AG08396 (cell line): ENCODE data around the gene UCN2.
"Not testable (repeated sequence)": the region's sequence is repeated elsewhere in the genome, so short reads cannot be mapped to it uniquely, and the experiment has no call there.

ENCODE experiments used
- DNase-seq: peaks from one replicate; pipeline ENCODE4 v3.0.0; 2012; ENCODE audit warnings: low spot score, mixed read lengths

Gene UCN2

DNA sequence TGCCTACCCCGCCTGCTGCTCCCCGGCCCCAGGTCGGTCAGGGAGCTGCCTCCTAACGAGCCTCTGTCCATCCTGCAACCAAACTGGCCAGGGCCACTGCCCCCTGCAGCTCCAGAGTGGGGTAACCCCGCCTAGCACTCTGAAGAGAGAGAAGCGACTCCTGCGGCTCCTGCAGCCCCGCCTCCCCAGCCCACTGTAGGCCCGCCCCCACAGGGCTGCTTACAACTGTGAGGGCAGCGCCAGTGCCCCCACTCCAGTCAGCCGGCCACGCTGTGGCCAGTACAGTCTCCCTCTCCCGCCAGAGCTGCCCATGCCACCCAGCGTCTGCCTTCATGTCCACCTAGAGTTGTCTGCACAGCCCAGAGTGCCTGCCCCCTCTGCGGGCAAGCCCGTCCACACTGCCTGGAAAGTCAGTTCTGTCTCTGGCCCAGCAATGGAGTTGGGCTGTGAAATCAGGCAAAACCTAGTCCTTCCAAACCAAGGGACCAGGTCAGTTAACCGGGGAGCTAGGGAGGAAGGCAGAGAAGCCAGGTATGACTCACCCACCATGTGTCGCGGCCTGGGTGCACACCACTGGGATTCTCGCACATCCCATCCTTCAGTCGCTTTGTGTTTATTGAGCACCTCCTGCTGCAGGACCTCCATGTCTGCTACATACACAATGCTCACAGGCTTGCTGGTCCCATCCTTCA lies 2.4 kb downstream of the UCN2 start:
- DNase-seq: peak; percentile 82

DNA sequence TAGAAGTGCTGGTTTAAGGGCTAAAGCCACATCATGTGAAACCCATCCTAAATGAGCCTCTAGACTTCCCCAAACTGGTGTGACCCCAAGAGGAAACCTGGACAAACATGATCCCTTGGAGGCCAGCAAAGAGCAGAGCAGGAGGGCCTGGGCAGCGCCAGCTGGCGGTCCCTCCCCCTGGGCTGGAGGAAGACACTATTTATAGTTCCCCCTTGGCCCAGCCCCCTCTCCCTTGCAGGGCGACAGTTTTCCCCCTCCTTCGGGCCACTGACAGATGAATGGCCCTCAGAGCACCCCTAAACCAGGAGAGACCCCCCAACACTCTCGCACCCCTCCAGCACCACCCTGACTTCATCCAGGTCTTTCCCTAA lies 2.9 kb downstream of the UCN2 start:
- DNase-seq: no peak

DNA sequence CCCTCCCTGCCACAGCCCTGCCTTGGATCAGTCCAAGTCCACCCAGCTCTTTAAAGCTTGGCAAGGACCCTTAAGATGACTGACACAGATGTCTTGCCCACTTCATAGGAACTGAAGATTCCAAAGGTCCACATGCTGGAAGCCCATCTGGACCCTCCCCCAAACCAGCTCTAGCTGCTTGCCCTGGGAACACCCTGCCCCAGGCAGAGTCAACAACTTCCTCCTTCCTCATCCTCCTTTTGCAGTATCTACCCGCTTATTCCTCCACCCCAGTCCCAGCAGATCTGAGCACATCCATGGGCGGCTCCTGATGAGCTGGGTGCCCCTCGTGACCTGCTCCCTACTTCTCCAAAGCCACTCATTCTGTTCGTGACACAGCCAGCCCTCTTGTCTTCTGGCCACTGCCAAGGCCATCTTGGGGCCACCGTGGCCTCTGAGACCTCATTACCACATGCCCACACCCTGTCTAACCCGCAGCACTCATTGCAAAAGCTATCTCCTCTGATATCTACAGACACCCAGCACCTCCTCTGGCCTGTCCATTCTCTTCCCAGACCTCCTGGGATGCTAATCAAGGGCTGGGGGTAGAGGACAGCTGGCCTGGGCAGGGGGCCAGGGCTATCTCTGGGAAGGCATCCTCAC lies 5.0 kb downstream of the UCN2 start:
- DNase-seq: no peak

DNA sequence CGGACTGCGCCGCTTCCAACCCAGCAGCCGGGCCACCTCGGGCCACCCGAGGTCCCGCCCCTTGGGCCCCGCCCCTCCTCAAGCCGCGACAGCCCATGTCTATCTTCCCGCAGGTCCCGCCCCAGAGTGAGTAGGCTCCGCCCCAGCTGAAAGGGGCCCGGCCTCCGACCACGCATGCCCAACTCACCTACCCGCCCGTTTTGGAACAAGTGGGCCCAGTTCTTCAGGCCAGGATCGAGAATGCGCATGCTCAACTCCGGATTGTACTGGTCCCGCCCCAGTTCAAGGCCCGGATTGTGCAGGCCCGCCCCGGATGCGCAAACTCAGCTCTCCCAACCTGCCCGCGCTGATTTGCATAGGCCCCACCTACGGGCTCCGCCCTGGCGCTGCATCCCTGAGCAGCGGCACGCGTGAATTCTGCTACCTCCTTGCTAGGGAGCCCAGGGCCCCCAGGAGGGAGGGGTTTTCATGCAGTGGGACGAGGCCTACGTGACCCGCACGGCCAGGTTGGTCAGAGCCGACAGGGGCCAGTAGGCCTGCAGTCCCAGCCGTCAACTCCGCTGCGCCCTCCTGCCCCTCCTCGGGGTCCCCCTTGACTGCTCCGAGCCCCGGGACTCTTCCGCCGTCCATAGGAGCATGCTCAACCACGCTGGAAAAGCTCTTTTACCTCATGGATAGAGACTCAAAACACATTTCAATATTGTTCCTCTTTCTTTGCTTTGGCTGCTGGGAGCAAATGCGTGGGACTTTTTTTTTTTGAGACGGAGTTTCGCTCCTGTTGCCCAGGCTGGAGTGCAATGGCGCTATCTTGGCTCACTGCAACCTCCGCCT lies 6.6 kb downstream of the UCN2 start, which contains the start of gene PFKFB4:
Gene PFKFB4 (minus strand): TSS at position 8 of the 831 bp plus-strand sequence. CDS start 26 bp downstream, outside the sequence.
- peak; percentile 99 for DNase-seq

DNA sequence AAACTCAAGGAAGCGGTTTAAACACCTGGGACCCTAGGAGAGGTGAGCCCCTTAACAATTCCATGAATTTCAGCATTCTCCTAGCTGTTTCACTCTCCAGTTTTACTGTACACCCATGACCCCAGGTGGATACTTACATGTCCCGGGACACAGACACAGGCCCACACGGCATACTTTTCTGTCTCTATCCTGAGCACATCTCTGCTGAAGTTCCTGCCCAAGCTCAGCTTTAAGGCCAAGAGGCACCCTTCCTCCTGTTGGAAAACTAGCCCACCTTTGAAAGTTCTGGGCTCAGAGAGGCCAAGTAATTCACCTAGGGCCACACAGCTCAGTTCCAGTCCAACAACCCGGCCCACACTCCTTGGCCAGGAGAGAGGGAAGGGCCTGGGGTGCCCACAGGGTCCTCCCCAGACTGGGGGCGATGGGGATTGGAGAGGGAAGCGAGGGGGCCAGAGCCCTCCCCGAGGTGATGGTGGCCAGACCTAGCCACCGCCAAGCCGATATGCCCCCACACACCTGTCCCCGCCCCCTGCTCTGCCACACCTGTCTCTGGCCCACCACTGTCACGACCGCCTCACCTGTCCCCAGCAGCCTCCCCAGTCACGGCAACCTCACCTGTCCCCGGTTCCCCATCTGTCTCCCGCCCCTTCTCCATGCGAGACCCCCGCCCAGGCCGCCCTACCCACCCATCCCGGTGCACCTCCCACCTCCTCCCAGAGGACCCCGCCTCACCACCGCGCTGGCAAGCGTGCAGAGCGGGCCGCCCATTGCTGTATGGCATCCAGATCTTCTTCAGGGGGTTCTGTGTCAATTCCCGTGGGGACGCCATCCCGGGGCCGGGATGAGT lies 7.4 kb downstream of the UCN2 start:
- DNase-seq: no peak

DNA sequence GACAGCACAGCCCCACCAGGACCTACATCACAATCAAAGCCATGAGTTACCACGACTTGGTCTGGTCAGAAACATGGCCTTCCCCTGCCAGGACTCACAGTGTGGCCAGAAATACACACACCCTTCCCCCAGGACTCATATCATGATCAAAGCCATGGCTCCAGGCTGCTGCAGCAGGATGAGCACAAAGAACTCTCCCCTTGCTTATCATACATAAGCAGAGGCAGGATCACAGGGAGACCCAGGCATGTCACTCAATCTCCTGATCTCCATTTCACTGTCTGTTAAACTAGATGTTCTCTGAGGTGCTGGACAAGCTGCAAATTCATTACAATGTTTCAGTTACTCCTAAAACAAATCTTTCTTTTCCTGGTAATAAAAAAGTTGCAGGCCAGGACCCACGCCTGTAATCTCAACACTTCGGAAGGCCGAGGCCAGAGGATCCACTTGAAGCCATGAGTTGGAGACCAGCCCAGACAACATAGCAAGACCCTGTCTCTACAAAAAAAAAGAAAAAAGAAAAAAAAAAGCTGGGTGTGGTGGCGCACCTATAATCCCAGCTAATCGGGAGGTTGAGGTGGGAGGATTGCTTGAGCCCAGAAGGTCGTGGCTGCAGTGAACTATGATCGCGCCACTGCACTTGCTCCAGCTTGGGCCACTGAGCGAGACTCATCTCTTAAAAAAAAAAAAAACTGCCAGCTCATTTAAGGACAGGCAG lies 8.2 kb downstream of the UCN2 start:
- no peak for DNase-seq

DNA sequence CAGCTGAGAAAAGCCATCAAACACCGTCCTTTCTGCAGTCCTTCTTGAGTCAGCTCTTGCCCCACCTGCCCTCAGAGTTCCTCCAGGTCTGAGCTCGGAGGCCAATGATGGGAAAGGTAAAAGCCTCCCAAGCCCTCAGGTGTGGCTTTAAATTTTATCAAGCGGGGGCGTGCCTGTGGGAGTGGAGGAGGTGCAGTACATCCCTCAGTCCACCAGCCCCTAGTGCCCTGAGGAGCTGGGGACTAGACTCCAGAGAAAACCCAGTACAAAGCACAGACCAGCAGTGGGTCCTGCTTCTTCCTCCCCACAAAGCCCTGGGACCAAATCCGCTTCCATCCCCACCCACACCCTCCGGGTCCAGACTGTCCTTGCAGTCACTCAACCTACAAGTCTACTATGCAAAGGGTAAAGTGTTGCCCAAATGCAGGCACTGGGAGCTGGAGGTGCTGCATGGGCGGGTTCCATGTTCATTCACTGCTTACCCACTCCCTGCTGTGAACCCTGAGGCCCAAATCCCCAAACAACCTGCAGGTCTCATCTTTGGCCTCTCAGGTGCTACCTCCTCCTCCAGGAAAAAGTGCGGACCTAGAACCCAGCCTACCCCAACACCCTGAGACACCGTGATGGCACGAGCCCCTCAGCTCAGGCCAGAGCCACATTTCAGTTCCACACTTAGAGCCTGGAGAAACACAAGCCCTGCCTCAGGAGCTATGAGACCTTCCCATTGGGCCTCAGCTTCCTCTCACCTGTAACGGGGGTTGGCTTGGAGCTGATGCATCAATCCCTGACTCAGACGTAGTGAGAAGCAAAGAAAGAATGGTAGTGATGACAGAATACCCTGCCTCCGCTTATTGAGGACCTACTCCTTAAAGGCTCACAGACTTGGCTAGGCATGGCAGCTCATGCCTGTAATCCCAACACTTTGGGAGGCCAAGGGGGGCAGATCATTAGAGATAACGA lies 9.4 kb downstream of the UCN2 start:
- no peak for DNase-seq

DNA sequence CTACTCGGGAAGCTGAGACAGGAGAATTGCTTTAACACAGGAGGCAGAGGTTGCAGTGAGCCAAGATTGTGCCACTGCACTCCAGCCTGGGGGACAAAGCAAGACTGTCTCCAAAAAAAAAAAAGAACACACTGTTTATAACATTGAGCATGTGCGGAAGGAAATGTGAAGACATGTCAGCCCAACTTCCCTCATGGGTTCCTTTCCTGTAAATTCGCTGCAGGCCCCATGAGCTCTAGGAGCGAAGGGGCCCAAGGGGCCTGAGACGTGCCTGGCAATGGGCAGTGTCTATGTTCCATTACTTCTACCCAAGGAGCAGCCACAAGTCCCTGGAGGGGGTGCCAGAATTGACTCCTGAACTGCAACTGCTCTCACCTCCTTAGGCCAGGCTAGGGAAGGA lies 10.2 kb downstream of the UCN2 start:
- no peak for DNase-seq

DNA sequence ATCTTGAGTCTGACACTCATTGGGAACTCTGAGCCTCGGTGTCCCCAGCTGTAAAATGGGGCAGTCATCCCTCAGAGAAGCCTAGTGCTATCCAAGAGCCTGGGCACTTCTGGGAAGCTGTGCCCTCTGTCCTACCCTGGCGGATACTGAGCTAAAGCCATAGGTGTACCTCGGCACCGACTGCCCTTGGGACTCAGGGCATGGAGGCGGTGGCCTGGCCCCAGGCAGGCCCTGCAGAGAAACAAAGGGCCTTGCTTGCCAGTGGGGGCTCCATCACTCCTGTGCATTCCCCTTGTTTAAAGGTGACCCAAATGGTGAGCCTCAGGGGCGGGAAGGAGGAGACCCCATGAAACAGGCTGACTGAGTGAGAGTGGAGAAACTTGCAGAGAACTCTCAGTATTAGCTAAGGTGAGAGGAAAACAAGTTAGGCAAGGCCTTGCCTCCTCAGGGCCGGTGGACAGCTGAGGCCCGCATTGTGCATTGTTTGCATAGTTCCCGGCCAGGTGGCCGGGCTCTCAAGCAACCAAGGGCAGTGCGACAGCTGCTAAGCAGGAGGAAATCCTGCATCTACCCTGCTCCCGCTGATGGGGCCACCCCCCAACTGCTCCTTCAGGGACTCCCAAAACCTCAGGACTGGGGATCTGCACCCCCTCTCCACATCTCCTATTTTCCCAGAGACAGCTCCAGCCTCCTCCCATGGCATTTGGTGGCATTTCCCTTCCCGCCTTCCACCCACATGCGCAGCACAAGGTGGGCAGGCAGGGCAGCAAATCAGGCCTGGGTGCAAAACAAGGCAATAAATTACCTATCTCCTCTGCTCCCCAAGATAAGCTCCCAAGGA lies 11.2 kb downstream of the UCN2 start:
- no peak for DNase-seq

DNA sequence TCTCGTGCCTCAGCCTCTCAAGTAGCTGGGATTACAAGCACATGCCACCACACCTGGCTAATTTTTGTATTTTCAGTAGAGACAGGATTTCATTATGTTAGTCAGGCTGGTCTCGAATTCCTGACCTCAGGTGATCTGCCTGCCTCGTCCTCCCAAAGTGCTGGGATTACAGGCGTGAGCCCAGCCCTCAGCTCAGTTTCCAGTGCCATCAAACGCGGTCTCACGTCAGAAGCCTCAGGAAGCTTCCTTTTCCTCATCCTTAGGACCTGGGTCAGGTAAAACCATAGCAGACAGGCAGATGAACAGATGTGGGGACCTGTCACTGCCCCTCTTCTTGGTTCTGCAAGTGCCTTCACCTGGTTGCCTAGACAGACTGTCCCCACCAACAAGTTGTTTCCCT lies 11.9 kb downstream of the UCN2 start:
- DNase-seq: not testable (repeated sequence)

DNA sequence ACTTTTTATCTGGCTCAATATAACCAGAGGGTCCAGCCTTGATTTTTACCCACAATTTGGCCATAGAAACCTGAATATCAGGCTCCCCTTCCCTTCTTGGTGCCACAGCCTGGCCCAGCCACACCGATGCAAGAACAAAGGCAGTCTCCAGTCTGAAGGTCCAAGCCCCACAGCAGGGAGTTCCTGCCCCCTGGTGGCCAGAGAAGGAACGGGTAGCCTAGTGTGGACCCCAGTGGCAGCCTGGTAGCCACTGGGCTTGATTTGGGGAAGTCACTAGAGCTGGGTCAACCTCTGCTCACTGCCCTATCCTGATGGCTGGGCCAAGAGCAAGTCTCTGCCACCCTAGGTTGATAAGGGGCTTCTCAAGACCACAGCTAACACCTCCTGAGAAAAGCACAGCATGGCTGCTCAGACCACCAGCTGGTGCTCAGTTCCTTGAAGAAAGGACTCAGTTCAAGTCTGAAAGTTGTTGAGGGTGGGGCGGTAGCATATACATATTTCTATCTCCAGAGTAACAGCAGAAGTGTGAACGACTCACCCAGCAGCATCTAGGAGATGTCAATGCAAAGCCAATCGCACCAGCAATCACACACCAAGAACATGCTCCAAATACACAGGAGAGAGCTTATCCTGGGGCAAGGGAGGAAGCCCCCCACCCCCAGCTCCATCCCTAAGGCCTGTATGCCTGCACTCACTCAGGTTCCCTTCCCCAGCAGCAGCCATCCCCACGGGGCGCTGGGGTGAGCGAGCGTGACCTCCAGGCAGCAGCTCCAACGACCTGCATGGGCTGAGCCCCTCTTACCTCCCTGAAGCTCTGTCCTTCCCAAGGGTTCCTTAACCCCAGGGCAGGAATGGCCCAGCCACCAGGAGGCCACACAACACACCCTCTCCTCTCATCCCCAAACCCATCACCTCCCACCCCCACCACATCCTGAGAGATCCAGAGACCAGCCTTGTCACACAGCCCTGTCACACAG lies 14.6 kb downstream of the UCN2 start:
- peak; percentile 83 for DNase-seq

DNA sequence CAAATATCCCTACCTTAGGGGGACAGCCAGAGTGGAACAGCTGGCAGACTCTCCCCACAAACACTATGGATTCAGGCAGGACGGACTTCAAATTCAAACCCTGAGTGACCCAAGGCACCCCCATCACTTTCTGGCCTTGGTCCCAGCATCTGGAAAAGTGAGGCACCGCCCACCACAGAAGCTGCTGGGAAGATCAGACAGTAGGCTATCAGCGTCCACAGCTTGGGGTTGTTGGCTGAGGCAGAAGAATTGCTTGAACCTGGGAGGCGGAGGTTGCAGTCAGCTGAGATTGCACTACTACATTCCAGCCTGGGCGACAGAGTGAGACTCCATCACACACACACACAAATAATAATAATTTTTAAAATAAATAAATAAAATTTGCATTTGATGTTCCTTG lies 15.5 kb downstream of the UCN2 start:
- no peak for DNase-seq

DNA sequence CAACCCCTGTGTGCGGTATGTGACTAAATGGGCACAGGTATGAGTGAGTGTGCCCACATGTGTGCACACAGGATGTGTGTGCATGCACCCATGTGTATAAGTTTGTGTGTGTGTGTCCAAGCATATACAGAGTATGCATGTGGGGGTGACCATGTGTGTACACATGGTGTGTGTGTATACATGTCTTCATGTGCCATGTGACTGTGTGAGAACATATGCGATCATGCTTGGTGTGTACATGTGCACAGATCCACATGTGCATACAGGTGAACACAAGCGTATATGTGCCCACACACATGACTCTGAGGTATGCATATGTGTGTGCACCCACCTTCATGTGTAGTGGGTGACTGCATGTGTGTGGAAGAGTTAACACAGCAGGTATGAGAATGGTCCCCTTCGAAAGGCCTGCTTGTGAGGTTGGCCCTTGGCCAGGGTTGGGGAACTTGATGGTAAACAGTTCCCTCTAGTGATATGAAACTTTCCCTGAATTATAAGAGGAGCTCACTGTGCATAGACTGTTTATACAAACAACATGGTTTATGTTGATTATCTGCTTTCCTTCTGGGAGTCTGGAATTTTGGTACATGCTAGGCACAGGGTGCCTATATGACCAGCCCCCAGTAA lies 17.3 kb downstream of the UCN2 start:
- DNase-seq: no peak

DNA sequence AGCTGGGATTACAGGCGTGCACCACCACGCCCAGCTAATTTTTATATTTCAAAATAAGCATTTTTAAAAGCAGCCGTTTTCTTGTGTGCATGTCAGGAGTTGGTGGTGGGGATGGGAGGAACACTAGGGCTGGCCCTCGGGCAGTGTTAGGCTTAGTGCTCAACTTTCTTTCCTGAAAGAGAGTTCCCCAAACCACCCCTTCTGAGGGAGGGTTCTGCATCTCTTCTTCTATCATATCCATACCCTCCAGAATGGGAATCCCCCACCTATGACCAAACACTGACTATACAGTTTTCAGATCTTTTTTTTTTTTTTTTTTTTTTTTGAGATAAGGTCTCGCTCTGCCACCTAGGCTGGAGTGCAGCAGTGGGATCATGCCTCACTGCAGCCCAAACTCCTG lies 19.4 kb downstream of the UCN2 start:
- DNase-seq: no peak

DNA sequence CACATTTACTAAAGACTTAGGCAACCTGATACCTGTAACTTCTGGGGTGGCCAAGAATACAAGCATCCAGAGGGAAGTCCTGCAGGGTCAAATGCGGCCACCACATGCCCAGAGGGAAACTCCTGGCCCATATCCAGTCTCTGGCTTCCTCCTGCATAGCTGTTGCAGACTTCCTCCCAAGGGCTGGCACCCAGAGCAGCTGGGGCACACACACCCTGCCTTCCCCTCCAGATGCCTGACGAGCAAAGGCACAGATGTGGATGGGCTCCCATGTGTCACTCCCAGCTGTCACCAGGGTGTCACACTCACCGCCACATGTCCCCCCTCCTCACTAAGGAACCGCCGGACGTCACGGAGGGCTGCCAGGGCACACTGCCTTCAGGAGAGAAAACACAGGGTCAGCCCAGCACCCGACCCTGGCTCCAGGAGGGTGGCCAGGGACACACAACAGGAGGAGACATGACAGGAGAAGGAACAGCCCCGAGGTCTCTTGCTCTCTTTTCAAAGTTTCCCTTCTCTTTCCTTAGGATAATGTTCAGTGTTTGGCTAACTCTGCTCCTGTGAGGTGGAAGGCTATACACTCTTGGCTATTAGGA lies 20.2 kb downstream of the UCN2 start:
- DNase-seq: no peak

DNA sequence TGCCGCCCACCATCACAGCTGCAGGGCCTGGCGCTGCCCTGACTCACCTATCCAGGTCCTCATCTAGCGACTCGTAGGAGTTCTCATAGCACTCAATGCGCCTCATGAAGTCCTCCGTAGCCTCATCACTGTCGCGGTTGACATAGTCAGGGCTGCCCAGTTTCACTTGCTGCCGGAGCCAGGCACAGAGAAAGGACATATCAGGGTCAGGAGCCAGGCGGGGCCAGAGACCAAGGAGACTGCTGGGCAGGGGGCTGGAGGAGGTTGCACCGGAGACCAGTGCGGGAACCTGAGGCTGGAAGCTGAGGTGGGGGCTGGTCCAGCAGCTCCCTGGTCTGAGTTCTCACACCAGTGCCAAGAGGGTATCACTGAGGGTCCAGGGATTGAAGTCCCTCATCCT lies 25.1 kb downstream of the UCN2 start:
- no peak for DNase-seq

DNA sequence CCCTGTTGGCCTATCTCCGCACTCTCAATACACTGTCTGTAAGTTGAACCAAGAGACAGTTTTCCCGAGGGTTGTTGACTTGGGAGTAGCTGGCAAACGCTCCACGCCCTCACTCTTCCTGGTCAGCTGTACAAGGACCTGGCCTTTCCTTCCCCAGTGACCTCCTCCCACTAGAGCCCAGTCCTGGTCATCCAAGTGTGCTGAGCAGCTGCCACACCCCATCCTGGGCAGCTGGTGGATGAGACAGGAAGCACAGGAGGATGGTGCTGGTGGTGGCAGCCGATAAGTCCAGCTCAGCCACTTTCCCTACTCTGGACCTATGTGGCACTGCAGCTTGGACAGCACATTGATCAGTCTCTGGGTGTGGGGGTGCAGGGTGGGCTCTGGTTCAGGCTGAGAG lies 26.8 kb downstream of the UCN2 start:
- DNase-seq: no peak
